ENCODE measurements around the gene KRTAP1-1.
"Not testable (repeated sequence)": the region's sequence is repeated elsewhere in the genome, so short reads cannot be mapped to it uniquely, and the experiment has no call there.

Gene KRTAP1-1

GRCh38 chr17:41059276-41060051 is 18.2 kb upstream of the KRTAP1-1 start:
- DNase-seq (ENCODE audit: low read depth, low spot score); H3K4me3 ChIP-seq (ENCODE audit: low read length): not testable (repeated sequence)

GRCh38 chr17:41058741-41059140 is 17.5 kb upstream of the KRTAP1-1 start:
- DNase-seq (ENCODE audit: low read depth, low spot score), result no peak
- no peak overlapping the region for H3K4me3 ChIP-seq (ENCODE audit: low read length)

- no peak overlapping the region for H3K4me3 ChIP-seq (ENCODE audit: low read length)
- DNase-seq (ENCODE audit: low read depth, low spot score), result no peak
These were observed 16.3 kb upstream of the KRTAP1-1 start for GRCh38 chr17:41057547-41057946.

- DNase-seq (ENCODE audit: low read depth, low spot score); H3K4me3 ChIP-seq (ENCODE audit: low read length): not testable (repeated sequence)
These were observed 13.9 kb upstream of the KRTAP1-1 start, which contains the start of gene KRTAP2-2 for GRCh38 chr17:41055130-41055529. TSS of gene KRTAP2-2 (minus strand) at chr17:41055230. CDS start at chr17:41055211, 19 bp downstream.

GRCh38 chr17:41054556-41054955 is 13.3 kb upstream of the KRTAP1-1 start:
- H3K4me3 ChIP-seq (ENCODE audit: low read length); DNase-seq (ENCODE audit: low read depth, low spot score): not testable (repeated sequence)

GRCh38 chr17:41054025-41054424 is 12.8 kb upstream of the KRTAP1-1 start:
- no peak overlapping the region for H3K4me3 ChIP-seq (ENCODE audit: low read length)
- no peak for DNase-seq (ENCODE audit: low read depth, low spot score)

- no peak overlapping the region for H3K4me3 ChIP-seq (ENCODE audit: low read length)
- no peak for DNase-seq (ENCODE audit: low read depth, low spot score)
These were observed 11.3 kb upstream of the KRTAP1-1 start for GRCh38 chr17:41052566-41052965.

- no peak overlapping the region for H3K4me3 ChIP-seq (ENCODE audit: low read length)
- no peak for DNase-seq (ENCODE audit: low read depth, low spot score)
These were observed 7.9 kb upstream of the KRTAP1-1 start for GRCh38 chr17:41049110-41049509.

GRCh38 chr17:41048441-41048840 is 7.2 kb upstream of the KRTAP1-1 start:
- no peak for DNase-seq (ENCODE audit: low read depth, low spot score)
- no peak overlapping the region for H3K4me3 ChIP-seq (ENCODE audit: low read length)

- not testable (repeated sequence) for H3K4me3 ChIP-seq (ENCODE audit: low read length); DNase-seq (ENCODE audit: low read depth, low spot score)
These were observed 5.7 kb upstream of the KRTAP1-1 start, which contains the start of gene KRTAP2-1 for GRCh38 chr17:41046735-41047465. TSS of gene KRTAP2-1 (minus strand) at chr17:41047316. CDS start at chr17:41047267, 49 bp downstream.

- no peak for DNase-seq (ENCODE audit: low read depth, low spot score)
- H3K4me3 ChIP-seq (ENCODE audit: low read length), result no peak overlapping the region
These were observed 1.7 kb upstream of the KRTAP1-1 start for GRCh38 chr17:41042953-41043352.

- DNase-seq (ENCODE audit: low read depth, low spot score), result no peak
- H3K4me3 ChIP-seq (ENCODE audit: low read length), result no peak overlapping the region
These were observed 3.3 kb downstream of the KRTAP1-1 start for GRCh38 chr17:41037853-41038350.

- DNase-seq (ENCODE audit: low read depth, low spot score); H3K4me3 ChIP-seq (ENCODE audit: low read length): not testable (repeated sequence)
These were observed 6.8 kb downstream of the KRTAP1-1 start, which contains the start of gene KRTAP1-3 for GRCh38 chr17:41034346-41034935. TSS of gene KRTAP1-3 (minus strand) at chr17:41034874. CDS start at chr17:41034821, 53 bp downstream.

GRCh38 chr17:41029633-41030245 is 11.5 kb downstream of the KRTAP1-1 start, which contains the start of gene KRTAP1-4:
TSS of gene KRTAP1-4 (minus strand) at chr17:41030195. CDS start at chr17:41030078, 117 bp downstream.
- DNase-seq (ENCODE audit: low read depth, low spot score), result no peak
- no peak within 1 kb of the TSS for H3K4me3 ChIP-seq (ENCODE audit: low read length)

- no peak for DNase-seq (ENCODE audit: low read depth, low spot score)
- no peak within 1 kb of the TSS for H3K4me3 ChIP-seq (ENCODE audit: low read length)
These were observed 14.4 kb downstream of the KRTAP1-1 start, which contains the start of gene KRTAP1-5 for GRCh38 chr17:41026715-41027471. TSS of gene KRTAP1-5 (minus strand) at chr17:41027208. CDS start at chr17:41027155, 53 bp downstream.

GRCh38 chr17:41024697-41025096 is 16.6 kb downstream of the KRTAP1-1 start:
- H3K4me3 ChIP-seq (ENCODE audit: low read length), result no peak overlapping the region

GRCh38 chr17:41020336-41020735 is 20.9 kb downstream of the KRTAP1-1 start:
- DNase-seq (ENCODE audit: low read depth, low spot score), result no peak
- H3K4me3 ChIP-seq (ENCODE audit: low read length), result no peak overlapping the region

More at GRCh38 chr17:41024697-41025096, 16.6 kb downstream of the KRTAP1-1 start:
- DNase-seq (ENCODE audit: low read depth, low spot score), result no peak

- no peak overlapping the region for H3K4me3 ChIP-seq (ENCODE audit: low read length)
- no peak for DNase-seq (ENCODE audit: low read depth, low spot score)
These were observed 21.8 kb downstream of the KRTAP1-1 start for GRCh38 chr17:41019415-41019814.
